ENCODE data around the gene BCAM. TPM values are rescaled to one million over a fixed set of nuclear protein-coding genes. Genes with fewer than 3 reads are reported as not detected.

The BCAM gene
- total and polyA plus RNA-seq, 12 donors: 5.1 to 81.1 (median 44.7) TPM

DNA sequence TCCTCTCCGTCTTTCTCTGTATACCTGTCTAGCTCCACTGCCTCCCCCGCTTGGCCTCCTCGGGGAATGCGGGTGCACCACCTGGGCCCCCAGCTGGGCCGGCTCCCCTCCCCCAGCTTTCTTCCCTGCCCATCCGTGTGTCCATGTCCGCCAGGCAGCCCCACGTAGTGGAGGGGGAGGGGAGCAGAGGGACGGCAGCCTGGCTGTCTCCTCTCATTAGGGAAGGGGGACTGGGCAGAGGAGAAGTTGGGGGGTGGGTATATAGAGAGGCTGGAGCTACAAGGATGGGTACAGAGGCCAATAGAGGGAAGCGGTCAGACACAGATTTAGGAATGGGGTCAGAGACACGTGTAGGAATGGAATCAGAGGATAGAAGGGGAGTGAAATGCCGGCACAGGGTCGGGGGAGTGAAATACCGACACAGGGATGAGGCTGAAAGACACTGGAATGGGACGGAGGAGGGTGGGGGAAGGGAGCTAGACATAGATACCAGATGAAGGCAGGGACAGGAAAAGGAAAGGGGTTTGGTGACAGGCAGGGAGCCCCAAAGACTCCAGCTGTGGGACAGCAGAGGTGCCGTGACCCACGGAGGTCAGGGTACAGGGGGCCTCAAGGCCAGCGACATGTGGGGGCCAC, 40.0 kb downstream of the BCAM start:
- peak; percentile 51 to 74 (median 65) for DNase-seq
- Histone ChIP-seq H3K4me3 (peak overlapping the region in 2 of 4 donors; percentile 74 to 94), H3K27me3 (no peaks in the 10 kb centered on the region), H3K9me3 (replicated peaks in 1 of 3) (no peaks in the 10 kb centered on the region), H3K36me3 (replicated peaks in 1 of 2) (no peaks in the 10 kb centered on the region), H3K27ac (peak overlapping the region; percentile 78 to 99 (median 98)), H3K4me1 (replicated peaks in 1 of 2) (peaks cover 38 to 46% of the 10 kb centered on the region in 2 donors)
- WGBS, 4 donors: 13 to 19% (median 16%) methylated on average over 18 of the region's 18 CpGs
- intact Hi-C loops (cut with DNase I): no loop called here
- TF ChIP-seq POLR2A (IDR thresholded peaks at IDR 0.05): no peak
- TF ChIP-seq, protein P1, sequence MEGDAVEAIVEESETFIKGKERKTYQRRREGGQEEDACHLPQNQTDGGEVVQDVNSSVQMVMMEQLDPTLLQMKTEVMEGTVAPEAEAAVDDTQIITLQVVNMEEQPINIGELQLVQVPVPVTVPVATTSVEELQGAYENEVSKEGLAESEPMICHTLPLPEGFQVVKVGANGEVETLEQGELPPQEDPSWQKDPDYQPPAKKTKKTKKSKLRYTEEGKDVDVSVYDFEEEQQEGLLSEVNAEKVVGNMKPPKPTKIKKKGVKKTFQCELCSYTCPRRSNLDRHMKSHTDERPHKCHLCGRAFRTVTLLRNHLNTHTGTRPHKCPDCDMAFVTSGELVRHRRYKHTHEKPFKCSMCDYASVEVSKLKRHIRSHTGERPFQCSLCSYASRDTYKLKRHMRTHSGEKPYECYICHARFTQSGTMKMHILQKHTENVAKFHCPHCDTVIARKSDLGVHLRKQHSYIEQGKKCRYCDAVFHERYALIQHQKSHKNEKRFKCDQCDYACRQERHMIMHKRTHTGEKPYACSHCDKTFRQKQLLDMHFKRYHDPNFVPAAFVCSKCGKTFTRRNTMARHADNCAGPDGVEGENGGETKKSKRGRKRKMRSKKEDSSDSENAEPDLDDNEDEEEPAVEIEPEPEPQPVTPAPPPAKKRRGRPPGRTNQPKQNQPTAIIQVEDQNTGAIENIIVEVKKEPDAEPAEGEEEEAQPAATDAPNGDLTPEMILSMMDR (IDR thresholded peaks at IDR 0.05): no peak

DNA sequence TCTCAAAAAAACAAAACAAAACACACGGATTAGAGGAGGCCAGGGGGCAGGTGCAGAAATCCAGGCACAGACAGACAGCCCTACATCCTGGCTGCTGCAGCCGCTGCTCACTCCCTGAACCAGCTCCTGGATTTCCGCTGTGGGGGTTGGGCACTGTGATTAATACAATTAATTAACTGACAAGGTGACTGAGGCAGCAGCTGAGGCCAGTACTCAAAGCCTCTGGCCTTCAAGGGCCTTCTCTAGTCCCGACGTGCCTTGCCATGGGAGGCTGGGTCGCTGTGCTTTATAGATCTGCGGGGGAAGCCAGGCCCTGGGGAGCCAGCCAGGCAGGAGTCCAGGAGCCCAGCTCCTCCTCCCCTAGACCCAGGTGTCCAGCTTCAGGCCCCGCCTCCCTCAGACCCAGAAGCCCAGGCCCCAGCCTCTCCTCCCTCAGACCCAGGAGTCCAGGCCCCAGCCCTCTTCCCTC, 41.8 kb downstream of the BCAM start:
- H3K9me3 ChIP-seq (replicated peaks in 1 of 3): no peaks in the 10 kb centered on the region
- H3K27ac ChIP-seq: peak overlapping the region in 4 of 5 donors; percentile 97 to 99 (median 98)
- DNase-seq: peak in 6 of 7 donors; percentile 39 to 78 (median 64)
- H3K4me3 ChIP-seq: no peak overlapping the region
- no peaks in the 10 kb centered on the region for H3K36me3 ChIP-seq (replicated peaks in 1 of 2)
- intact Hi-C loops (cut with DNase I): no loop called here
- WGBS, 4 donors: 30 to 49% (median 41%) methylated on average over 3 to 8 of the region's 8 CpGs
- H3K4me1 ChIP-seq (replicated peaks in 1 of 2): peaks cover 34% of the 10 kb centered on the region in 2 donors
- no peaks in the 10 kb centered on the region for H3K27me3 ChIP-seq
- TF ChIP-seq, protein P1 (IDR thresholded peaks at IDR 0.05): no peak
- peak in 1 of 2 donors; percentile 43 for TF ChIP-seq POLR2A (IDR thresholded peaks at IDR 0.05)

DNA sequence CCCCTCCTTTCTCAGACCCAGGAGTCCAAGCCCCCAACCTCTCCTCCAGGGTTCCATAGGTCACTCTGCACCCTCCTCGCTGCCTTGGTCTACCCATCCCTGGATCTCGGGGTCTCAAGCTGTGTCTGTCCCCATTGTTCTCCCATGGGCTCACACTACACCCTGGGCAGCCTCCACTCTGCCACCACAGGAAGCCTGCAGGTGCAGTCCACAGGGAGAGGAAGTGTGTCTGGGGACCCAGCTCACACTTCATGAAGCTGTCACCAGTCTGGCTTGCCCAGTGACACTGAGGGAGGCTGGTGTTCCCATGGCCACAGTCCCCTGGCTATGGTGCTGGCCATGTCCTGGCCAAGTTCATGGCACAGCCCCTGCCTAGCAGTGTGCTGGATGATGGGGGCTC, 42.5 kb downstream of the BCAM start:
- Histone ChIP-seq H3K9me3 (replicated peaks in 1 of 3) (no peaks in the 10 kb centered on the region), H3K36me3 (replicated peaks in 1 of 2) (no peaks in the 10 kb centered on the region), H3K27ac (peak overlapping the region in 3 of 5 donors; percentile 19 to 98 (median 21)), H3K4me3 (no peak overlapping the region), H3K4me1 (replicated peaks in 1 of 2) (peaks cover 34 to 40% of the 10 kb centered on the region in 2 donors), H3K27me3 (no peaks in the 10 kb centered on the region)
- intact Hi-C loops (cut with DNase I): no loop called here
- WGBS, 4 donors: 60 to 78% (median 67%) methylated on average over 2 of the region's 2 CpGs
- TF ChIP-seq POLR2A (IDR thresholded peaks at IDR 0.05): no peak
- TF ChIP-seq, protein P1 (IDR thresholded peaks at IDR 0.05): no peak
- no peak for DNase-seq

DNA sequence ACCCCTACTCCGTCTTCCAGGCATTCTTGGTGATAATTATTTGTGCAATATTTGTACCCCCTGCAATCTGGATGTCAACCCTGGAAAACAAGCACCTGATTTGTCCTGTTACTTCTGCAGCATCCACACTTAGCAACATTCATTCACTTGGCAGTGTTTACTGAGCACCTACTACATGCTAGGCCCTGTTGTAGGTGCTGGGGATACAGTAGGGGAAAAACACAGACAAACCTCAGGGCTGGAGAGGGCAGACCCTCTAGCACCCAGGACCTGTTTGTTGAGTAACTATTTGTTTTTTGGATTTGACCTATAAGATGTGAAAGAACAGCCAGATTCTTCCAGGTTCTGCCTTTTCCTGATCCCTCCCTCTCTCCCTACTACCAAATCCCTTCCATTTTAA, 46.7 kb downstream of the BCAM start:
- Histone ChIP-seq H3K27ac (peak overlapping the region in 1 of 5 donors; percentile 86), H3K36me3 (replicated peaks in 1 of 2) (peaks cover 0 to 10% of the 10 kb centered on the region in 2 donors), H3K27me3 (no peaks in the 10 kb centered on the region), H3K4me3 (no peak overlapping the region), H3K4me1 (replicated peaks in 1 of 2) (peaks cover 3 to 20% of the 10 kb centered on the region in 2 donors), H3K9me3 (replicated peaks in 1 of 3) (no peaks in the 10 kb centered on the region)
- intact Hi-C loops (cut with DNase I): no loop called here
- 79 to 93% (median 89%) methylated on average over 1 of the region's 1 CpG for WGBS, 4 donors
- no peak for TF ChIP-seq POLR2A (IDR thresholded peaks at IDR 0.05)
- TF ChIP-seq, protein P1 (IDR thresholded peaks at IDR 0.05): no peak
- no peak for DNase-seq
